Measurements from ENCODE around the gene DLX3.

DLX3 gene

GRCh38 chr17:50015146-50015545 lies 20.1 kb upstream of the DLX3 start:
- Mint-ChIP-seq H3K4me3 (no peak overlapping the region), H3K9me3 (peaks cover 19% of the 10 kb centered on the region), H3K27ac (no peak overlapping the region), H3K27me3 (peaks cover 38% of the 10 kb centered on the region), H3K36me3 (no peaks in the 10 kb centered on the region), H3K4me1 (no peaks in the 10 kb centered on the region)
- CTCF ChIA-PET = interaction anchor here (0.8 to 1.8 kb wide), 2 partner anchors 72 to 308 kb away, joined by 4 to 8 read pairs; partner anchors contain the start of gene SLC35B1
- DNase-seq = no peak

DNA sequence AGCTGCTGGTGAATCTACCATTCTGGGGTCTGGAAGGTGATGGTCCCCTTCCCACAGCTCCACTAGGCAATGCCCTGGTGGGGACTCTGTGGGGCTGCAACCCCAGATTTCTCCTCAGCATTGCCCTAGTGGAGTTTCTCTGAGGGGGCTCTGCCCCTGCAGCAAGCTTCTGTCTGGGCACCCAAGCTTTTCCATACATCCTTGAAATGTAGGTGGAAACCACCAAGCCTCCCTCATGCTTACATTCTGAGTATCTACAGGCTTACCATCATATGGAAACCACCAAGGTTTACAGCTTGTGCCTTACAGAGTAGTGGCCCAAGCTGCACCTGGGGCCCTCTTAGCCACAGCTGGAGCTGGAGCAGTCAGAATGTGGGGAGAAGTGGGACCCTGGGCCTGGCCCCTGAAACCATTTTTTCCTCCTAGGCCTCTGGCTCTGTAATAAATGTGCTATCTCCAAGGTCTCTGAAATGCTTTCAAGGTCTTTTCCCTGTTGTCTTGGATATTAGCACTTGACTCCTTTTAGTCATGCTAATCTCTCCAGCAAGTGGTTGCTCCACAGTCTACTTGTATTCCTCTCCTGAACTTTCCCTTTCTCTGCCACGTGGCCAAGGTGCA lies 19.6 kb upstream of the DLX3 start:
- Mint-ChIP-seq H3K36me3 (no peaks in the 10 kb centered on the region), H3K27ac (no peak overlapping the region), H3K4me1 (no peaks in the 10 kb centered on the region), H3K4me3 (no peak overlapping the region), H3K27me3 (peaks cover 43% of the 10 kb centered on the region), H3K9me3 (peaks cover 19% of the 10 kb centered on the region)
- DNase-seq = no peak
- CTCF ChIA-PET = interaction anchor here (0.8 to 1.8 kb wide), 3 partner anchors 42 to 307 kb away, joined by 3 to 8 read pairs (median 4); partner anchors contain the start of gene SLC35B1

DNA sequence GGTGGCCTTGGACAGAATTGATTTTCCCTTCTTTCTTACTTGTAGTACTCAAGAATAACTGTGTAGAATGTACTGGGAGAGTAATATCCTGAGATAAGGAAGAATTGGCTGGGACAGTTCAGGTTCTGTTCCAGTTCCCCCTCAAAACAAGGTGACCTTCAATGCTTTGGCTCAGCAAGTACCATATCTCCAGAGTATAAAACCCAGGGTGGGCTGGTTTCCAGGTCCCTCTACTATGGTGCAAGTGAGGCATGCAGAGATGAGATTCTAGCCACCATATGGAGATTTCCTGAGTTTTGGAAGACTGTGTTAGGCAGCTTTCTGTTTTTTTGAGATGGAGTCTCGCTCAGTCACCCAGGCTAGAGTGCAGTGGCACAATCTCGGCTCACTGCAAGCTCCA lies 18.1 kb upstream of the DLX3 start:
- CTCF ChIA-PET = no interaction called here
- H3K27ac Mint-ChIP-seq = no peak overlapping the region
- no peaks in the 10 kb centered on the region for H3K4me1 Mint-ChIP-seq
- no peak for DNase-seq
- H3K9me3 Mint-ChIP-seq = peaks cover 21% of the 10 kb centered on the region
- no peak overlapping the region for H3K4me3 Mint-ChIP-seq
- H3K36me3 Mint-ChIP-seq = no peaks in the 10 kb centered on the region
- peaks cover 48% of the 10 kb centered on the region for H3K27me3 Mint-ChIP-seq

DNA sequence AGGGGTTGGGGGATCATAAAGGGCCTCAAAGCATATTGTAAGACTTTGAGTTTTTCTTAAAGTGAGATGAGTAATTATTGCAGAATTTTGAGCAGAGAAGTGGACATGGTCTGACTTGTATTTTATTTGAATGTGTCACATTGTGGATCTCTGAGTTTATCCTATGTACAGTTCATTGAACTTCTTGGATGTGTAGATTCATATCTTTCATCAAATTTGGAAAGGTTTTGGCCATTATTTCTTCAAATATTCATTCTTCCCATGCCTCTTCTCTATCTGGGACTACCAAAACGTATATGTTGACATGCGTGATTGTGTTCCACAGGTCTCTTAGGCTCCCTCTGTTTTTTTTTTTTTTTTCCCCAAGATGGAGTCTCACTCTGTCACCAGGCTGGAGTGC lies 14.3 kb upstream of the DLX3 start:
- H3K9me3 Mint-ChIP-seq = peaks cover 14% of the 10 kb centered on the region
- no peak for DNase-seq
- no peaks in the 10 kb centered on the region for H3K36me3 Mint-ChIP-seq

DNA sequence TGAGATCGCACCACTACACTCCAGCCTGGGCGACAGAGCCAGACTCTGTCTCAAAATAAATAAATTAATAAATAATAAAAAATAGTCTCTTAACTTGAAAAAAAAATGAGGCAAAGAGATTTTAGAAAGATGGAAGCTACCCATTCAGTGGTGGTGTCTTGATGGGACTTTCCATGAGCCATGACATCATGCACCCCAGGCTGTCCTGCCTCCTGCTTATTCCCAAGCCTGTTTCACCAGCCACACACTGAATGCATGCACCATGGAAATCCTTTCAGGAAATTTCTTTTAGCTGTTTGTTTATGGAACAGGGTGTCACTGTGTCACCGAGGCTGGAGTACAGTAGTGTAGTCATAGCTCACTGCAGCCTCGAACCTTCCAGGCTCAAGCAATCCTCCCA lies 8.9 kb upstream of the DLX3 start:
- no peak overlapping the region for H3K27ac Mint-ChIP-seq
- CTCF ChIA-PET = interaction anchor here (0.7 kb wide), 1 partner anchor 142 kb away, joined by 4 read pairs; no protein-coding TSS in a partner anchor
- no peak for DNase-seq
- H3K27me3 Mint-ChIP-seq = peaks cover 69% of the 10 kb centered on the region
- no peaks in the 10 kb centered on the region for H3K4me1 Mint-ChIP-seq
- H3K9me3 Mint-ChIP-seq = peaks cover 1% of the 10 kb centered on the region
- H3K36me3 Mint-ChIP-seq = no peaks in the 10 kb centered on the region
- no peak overlapping the region for H3K4me3 Mint-ChIP-seq

More for the DNA sequence above, 14.3 kb upstream of the DLX3 start:
- no peak overlapping the region for H3K27ac Mint-ChIP-seq
- no peak overlapping the region for H3K4me3 Mint-ChIP-seq
- H3K27me3 Mint-ChIP-seq = peaks cover 49% of the 10 kb centered on the region
- no peaks in the 10 kb centered on the region for H3K4me1 Mint-ChIP-seq
- CTCF ChIA-PET = no interaction called here

- peaks cover 93% of the 10 kb centered on the region for H3K27me3 Mint-ChIP-seq
- peaks cover 4% of the 10 kb centered on the region for H3K36me3 Mint-ChIP-seq
- H3K4me1 Mint-ChIP-seq = peaks cover 24% of the 10 kb centered on the region
- H3K9me3 Mint-ChIP-seq = no peaks in the 10 kb centered on the region
- H3K27ac Mint-ChIP-seq = no peak overlapping the region
- no peak for DNase-seq
- H3K4me3 Mint-ChIP-seq = no peak overlapping the region
- CTCF ChIA-PET = interaction anchor here (0.5 to 6.6 kb wide), 41 partner anchors 10 to 443 kb away, joined by 3 to 118 read pairs (median 6); partner anchors contain the start of gene TAC4
These were observed 4.0 kb upstream of the DLX3 start for GRCh38 chr17:49998836-49999511.

GRCh38 chr17:49997773-49998703 lies 3.0 kb upstream of the DLX3 start:
- H3K36me3 Mint-ChIP-seq = peaks cover 6% of the 10 kb centered on the region
- peak; percentile 90 for DNase-seq
- H3K4me1 Mint-ChIP-seq = peaks cover 27% of the 10 kb centered on the region
- no peaks in the 10 kb centered on the region for H3K9me3 Mint-ChIP-seq
- no peak overlapping the region for H3K4me3 Mint-ChIP-seq
- CTCF ChIA-PET = interaction anchor here (0.5 to 6.6 kb wide), 57 partner anchors 9 to 442 kb away, joined by 3 to 118 read pairs (median 5); partner anchors contain the start of gene TAC4
- no peak overlapping the region for H3K27ac Mint-ChIP-seq
- peaks cover 96% of the 10 kb centered on the region for H3K27me3 Mint-ChIP-seq

DNA sequence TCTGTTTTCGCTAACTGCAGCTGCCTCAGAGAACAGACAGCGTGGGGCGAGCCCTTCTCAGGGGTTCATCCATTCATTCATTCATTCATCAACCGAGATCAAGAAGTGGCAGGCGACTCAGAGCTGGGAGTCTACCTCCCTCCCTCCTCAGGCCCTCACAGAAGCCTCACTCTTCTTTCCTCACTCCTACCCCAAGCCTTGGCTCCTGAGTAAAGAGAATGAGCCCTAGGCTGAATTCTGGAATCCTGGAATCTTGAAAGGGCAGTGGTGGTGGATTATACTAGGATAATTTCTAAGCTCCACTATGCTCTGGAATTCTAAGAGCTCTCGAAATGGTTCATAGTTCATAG lies 2.3 kb upstream of the DLX3 start:
- Mint-ChIP-seq H3K27ac (no peak overlapping the region), H3K9me3 (no peaks in the 10 kb centered on the region), H3K4me1 (peaks cover 31% of the 10 kb centered on the region), H3K27me3 (peaks cover 97% of the 10 kb centered on the region), H3K4me3 (no peak overlapping the region), H3K36me3 (peaks cover 6% of the 10 kb centered on the region)
- CTCF ChIA-PET = interaction anchor here (0.8 to 6.6 kb wide), 44 partner anchors 8 to 441 kb away, joined by 3 to 118 read pairs (median 6); partner anchors contain the start of gene TAC4
- no peak for DNase-seq

- Mint-ChIP-seq H3K27ac (peak overlapping the region; percentile 22), H3K9me3 (no peaks in the 10 kb centered on the region), H3K4me1 (peaks cover 32% of the 10 kb centered on the region), H3K4me3 (no peak overlapping the region), H3K36me3 (peaks cover 6% of the 10 kb centered on the region), H3K27me3 (peaks cover 97% of the 10 kb centered on the region)
- DNase-seq = peak; percentile 73
- CTCF ChIA-PET = interaction anchor here (0.7 to 6.6 kb wide), 47 partner anchors 7 to 439 kb away, joined by 3 to 118 read pairs (median 6); partner anchors contain the start of gene TAC4
These were observed 1.7 kb upstream of the DLX3 start for GRCh38 chr17:49996495-49997300.

- Mint-ChIP-seq H3K4me1 (peaks cover 32% of the 10 kb centered on the region), H3K4me3 (no peak overlapping the region), H3K27ac (no peak overlapping the region), H3K9me3 (no peaks in the 10 kb centered on the region), H3K27me3 (peaks cover 97% of the 10 kb centered on the region), H3K36me3 (peaks cover 6% of the 10 kb centered on the region)
- CTCF ChIA-PET = interaction anchor here (0.7 to 6.6 kb wide), 35 partner anchors 9 to 439 kb away, joined by 3 to 118 read pairs (median 6); partner anchors contain the start of gene TAC4
- DNase-seq = no peak
These were observed 1.1 kb upstream of the DLX3 start for GRCh38 chr17:49996121-49996494.

- peak overlapping the region; percentile 15 for H3K27ac Mint-ChIP-seq
- peaks cover 6% of the 10 kb centered on the region for H3K36me3 Mint-ChIP-seq
- no peak for DNase-seq
- CTCF ChIA-PET = interaction anchor here (0.5 to 6.6 kb wide), 8 partner anchors 13 to 139 kb away, joined by 3 to 118 read pairs (median 4); no protein-coding TSS in a partner anchor
- H3K4me1 Mint-ChIP-seq = peaks cover 34% of the 10 kb centered on the region
- peak overlapping the region; percentile 72 for H3K4me3 Mint-ChIP-seq
- H3K9me3 Mint-ChIP-seq = no peaks in the 10 kb centered on the region
- peaks cover 100% of the 10 kb centered on the region for H3K27me3 Mint-ChIP-seq
These were observed 654 bp downstream of the DLX3 start for GRCh38 chr17:49994085-49995054.

GRCh38 chr17:49993423-49994060 lies 1.5 kb downstream of the DLX3 start:
- CTCF ChIA-PET = interaction anchor here (0.8 to 5.0 kb wide), 3 partner anchors 37 to 76 kb away, joined by 3 to 32 read pairs (median 6); no protein-coding TSS in a partner anchor
- Mint-ChIP-seq H3K4me3 (peak overlapping the region; percentile 72), H3K4me1 (peaks cover 34% of the 10 kb centered on the region), H3K36me3 (peaks cover 6% of the 10 kb centered on the region), H3K27me3 (peaks cover 100% of the 10 kb centered on the region), H3K9me3 (no peaks in the 10 kb centered on the region), H3K27ac (no peak overlapping the region)
- DNase-seq = peak; percentile 58

Measured in activated naive CD4-positive, alpha-beta T cell treated with anti-CD3 and anti-CD28 coated beads, Interleukin-2, amount 10 ng/mL, durations not matched to agents 7 days and 5 days (primary cell).